PFSK-1 (cell line): Measurements from ENCODE around the gene SRRM1.

ENCODE experiments used
- FOXP2 ChIP-seq: optimal IDR thresholded peaks from 2 replicates; pipeline ENCODE3; 2011; ENCODE audit warnings: borderline replicate concordance, control low read depth, inconsistent platforms; ENCODE audit not compliant: insufficient read depth; ENCODE audit errors: extremely low read length, extremely low read depth
- POLR2AphosphoS5 ChIP-seq: IDR thresholded peaks from 2 replicates; pipeline ENCODE4 v1.6.1; 2012; ENCODE audit warnings: low read depth, mild to moderate bottlenecking, control low read depth, low read length, moderate library complexity
- SIN3A ChIP-seq: IDR thresholded peaks from 2 replicates; pipeline ENCODE4 v1.6.1; 2012; ENCODE audit warnings: mild to moderate bottlenecking, low read length, moderate library complexity, borderline replicate concordance; ENCODE audit not compliant: insufficient read depth
- TAF1 ChIP-seq: IDR thresholded peaks from 2 replicates; pipeline ENCODE4 v1.6.1; 2012; ENCODE audit warnings: low read length, control low read depth, borderline replicate concordance; ENCODE audit not compliant: insufficient read depth
- TF ChIP-seq, protein P1 (sequence below), 2 experiments: IDR thresholded peaks; 2 replicates each; pipeline versions ENCODE4 v1.6.1 to v1.8.0; 2011 to 2012; ENCODE audit warnings: low read depth in 2 of 2, low read length in 2 of 2, control low read depth in 1 of 2, inconsistent platforms in 1 of 2, mild to moderate bottlenecking in 1 of 2, moderate library complexity in 1 of 2; ENCODE audit not compliant: insufficient read depth in 1 of 2

SRRM1 gene

GRCh38 chr1:24641646-24642151, 1.4 kb upstream of the SRRM1 start:
- TF ChIP-seq FOXP2 (no peak), TAF1 (no peak), POLR2AphosphoS5 (no peak), SIN3A (no peak)

GRCh38 chr1:24643363-24644099, 429 bp downstream of the SRRM1 start:
- no peak for TF ChIP-seq SIN3A
- TF ChIP-seq TAF1: no peak
- no peak for TF ChIP-seq POLR2AphosphoS5

DNA sequence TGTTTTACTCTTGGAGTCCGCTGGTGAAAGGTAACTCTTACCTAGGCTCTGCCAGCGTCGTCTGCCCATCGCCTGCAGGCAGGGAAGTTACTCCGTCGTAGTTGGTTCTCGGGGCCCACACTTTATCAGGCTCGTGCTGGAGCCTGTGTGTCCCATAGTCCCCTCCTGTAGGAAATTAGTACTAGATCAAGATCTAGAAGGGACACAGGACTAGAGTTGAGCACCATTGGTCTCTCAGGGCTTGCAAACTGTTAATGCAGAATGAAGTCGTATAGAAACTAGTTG, 940 bp downstream of the SRRM1 start:
- TF ChIP-seq TAF1 (no peak), FOXP2 (no peak), POLR2AphosphoS5 (no peak; the same call in 1 of the 2 replicates), SIN3A (no peak)
- TF ChIP-seq, protein P1, sequence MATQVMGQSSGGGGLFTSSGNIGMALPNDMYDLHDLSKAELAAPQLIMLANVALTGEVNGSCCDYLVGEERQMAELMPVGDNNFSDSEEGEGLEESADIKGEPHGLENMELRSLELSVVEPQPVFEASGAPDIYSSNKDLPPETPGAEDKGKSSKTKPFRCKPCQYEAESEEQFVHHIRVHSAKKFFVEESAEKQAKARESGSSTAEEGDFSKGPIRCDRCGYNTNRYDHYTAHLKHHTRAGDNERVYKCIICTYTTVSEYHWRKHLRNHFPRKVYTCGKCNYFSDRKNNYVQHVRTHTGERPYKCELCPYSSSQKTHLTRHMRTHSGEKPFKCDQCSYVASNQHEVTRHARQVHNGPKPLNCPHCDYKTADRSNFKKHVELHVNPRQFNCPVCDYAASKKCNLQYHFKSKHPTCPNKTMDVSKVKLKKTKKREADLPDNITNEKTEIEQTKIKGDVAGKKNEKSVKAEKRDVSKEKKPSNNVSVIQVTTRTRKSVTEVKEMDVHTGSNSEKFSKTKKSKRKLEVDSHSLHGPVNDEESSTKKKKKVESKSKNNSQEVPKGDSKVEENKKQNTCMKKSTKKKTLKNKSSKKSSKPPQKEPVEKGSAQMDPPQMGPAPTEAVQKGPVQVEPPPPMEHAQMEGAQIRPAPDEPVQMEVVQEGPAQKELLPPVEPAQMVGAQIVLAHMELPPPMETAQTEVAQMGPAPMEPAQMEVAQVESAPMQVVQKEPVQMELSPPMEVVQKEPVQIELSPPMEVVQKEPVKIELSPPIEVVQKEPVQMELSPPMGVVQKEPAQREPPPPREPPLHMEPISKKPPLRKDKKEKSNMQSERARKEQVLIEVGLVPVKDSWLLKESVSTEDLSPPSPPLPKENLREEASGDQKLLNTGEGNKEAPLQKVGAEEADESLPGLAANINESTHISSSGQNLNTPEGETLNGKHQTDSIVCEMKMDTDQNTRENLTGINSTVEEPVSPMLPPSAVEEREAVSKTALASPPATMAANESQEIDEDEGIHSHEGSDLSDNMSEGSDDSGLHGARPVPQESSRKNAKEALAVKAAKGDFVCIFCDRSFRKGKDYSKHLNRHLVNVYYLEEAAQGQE (IDR thresholded peaks at IDR 0.05; ENCODE audit: insufficient read depth in 1 of 2, low read depth in 2 of 2, low read length in 2 of 2): no peak

DNA sequence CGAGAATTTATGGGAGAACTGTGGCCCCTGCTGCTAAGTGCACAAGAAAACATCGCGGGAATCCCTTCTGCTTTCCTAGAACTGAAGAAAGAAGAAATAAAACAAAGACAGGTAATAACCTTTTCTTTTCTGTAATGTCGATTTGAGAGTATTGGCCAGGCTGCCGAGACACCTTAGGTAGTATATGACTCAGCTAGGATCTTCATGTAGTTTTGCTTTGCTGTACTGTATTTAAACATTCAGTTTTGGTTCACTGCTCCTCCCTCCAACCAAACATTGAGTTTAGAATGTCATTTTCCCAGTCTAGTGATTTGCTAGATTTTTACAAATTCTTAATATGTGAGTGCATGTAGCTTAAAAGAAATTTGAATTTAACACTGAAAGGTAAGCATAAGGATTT, 5.8 kb downstream of the SRRM1 start:
- TF ChIP-seq FOXP2 (no peak), POLR2AphosphoS5 (no peak), SIN3A (no peak), TAF1 (no peak)
- TF ChIP-seq, protein P1 (IDR thresholded peaks at IDR 0.05; ENCODE audit: insufficient read depth in 1 of 2, low read depth in 2 of 2, low read length in 2 of 2): no peak

- no peak for TF ChIP-seq SIN3A
- no peak for TF ChIP-seq POLR2AphosphoS5
- TF ChIP-seq, protein P1 (IDR thresholded peaks at IDR 0.05; ENCODE audit: insufficient read depth in 1 of 2, low read depth in 2 of 2, low read length in 2 of 2): no peak
- TF ChIP-seq FOXP2: no peak
Observed at GRCh38 chr1:24652382-24652781, 9.3 kb downstream of the SRRM1 start.

- TF ChIP-seq FOXP2 (no peak), SIN3A (no peak), POLR2AphosphoS5 (no peak), TAF1 (no peak)
- TF ChIP-seq, protein P1 (IDR thresholded peaks at IDR 0.05; ENCODE audit: insufficient read depth in 1 of 2, low read depth in 2 of 2, low read length in 2 of 2): no peak
Observed at GRCh38 chr1:24654010-24654409, 10.9 kb downstream of the SRRM1 start.
